KBM-7 (cell line): ENCODE data around the gene TOMM20L.
"Not testable (repeated sequence)": the region's sequence is repeated elsewhere in the genome, so short reads cannot be mapped to it uniquely, and the experiment has no call there.

Source experiments
- DNase-seq: peaks from one replicate; pipeline ENCODE4 v3.0.0-alpha.2; 2015
- in situ Hi-C: fragments of 300-500 bp; cut with MboI; formaldehyde crosslinking; loops from 2 replicates; pipeline ENCODE4 v1.14.3; 2020; ENCODE audit warnings: low sequenced_read_pairs, low pct_unique_long_range_greater_than_20kb, mixed read lengths

TOMM20L gene

GRCh38 chr14:58415636-58416547 is 20.2 kb downstream of the TOMM20L start:
- in situ Hi-C loops, result no loop called here

DNA sequence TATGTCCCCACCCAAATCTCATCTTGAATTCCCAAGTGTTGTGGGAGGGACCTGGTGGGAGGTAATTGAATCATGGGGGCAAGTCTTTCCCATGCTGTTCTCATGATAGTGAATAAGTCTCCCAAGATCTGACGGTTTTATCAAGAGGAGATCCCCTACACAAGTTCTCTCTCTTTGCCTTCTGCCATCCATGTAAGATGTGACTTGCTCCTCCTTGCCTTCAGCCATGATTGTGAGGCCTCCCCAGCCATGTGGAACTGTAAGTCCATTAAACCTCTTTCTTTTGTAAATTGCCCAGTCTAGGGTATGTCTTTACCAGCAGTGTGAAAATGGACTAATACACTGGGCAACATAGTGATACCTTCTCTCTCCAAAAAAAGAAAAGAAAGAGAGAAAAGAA is 21.2 kb downstream of the TOMM20L start:
- DNase-seq, in situ Hi-C loops: not testable (repeated sequence)

More at GRCh38 chr14:58415636-58416547, 20.2 kb downstream of the TOMM20L start:
- DNase-seq, result no peak

DNA sequence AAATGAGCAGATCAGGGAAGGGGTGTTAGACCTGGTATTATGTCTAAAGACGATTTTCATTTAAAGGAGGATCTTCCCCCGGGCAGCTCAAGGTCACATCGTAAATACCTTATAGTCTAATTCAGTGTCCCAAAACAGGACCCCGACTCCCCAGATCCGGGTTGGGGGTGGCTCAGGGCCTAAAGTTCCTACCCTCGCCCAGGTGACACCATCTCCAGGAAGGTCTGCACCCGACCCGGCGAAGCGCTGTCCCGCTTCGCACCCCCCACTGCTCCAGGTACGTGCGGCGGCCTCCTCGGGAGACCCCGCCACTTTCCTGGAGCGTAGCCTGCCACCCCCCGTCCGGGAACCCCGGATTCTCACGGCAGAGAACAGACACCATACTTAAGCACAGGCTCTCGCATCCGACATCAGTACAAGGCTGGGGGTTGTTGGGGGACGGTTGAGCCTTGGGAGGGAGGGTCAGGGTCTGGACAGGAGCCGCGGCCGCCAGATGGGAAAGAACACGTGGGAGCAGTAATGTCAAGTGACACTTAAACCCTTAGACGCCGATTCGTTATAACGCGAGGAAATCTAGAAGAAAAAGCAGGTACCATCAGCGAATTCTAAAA is 31.0 kb downstream of the TOMM20L start:
- in situ Hi-C loops, result no loop called here

DNA sequence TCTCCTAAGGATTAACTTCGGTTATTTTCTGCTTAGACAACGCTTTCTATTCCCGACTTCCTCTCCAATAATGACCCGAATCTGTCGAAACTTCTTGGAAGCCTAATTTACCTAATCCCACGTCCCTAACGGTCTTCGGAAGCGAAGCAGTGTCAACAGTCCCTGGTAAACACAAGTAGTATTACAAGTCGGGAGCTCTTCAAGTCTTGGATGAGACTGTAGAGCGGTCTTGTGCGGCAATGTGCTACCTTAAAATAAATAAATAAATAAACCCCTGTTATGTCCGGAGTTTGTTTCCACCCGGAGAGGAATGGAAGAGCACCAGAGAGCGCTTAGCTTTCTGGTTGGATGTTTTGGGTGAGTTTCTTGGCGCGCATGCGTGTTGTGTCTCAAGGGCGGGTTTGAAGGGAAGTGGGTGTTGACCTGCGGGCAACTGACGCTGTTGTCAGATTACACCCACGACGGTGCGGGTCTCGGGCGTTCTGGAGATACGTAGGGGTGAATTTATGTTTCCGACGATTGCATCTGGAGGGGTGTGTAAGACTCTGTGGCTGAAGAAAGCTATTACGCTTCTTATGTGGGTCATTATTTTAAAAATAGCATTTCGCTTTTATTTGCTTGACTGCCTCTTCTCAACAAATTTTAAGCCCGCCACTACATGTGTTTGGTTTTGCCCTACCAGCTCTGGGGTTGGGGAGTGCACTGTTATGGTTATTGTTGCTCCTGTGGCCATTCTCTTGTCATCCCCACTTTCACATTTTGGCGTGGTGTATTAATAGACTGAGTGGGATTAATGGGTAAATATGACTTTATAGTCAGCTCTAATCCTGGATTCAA is 31.8 kb downstream of the TOMM20L start, which contains the start of the genes KIAA0586 and TIMM9:
TSS of gene KIAA0586 (plus strand) at position 439 of the 837 bp plus-strand sequence. CDS start 546 bp downstream, outside the sequence.
TSS of gene TIMM9 (minus strand) at position 251 of the 837 bp plus-strand sequence. CDS start 15,586 bp downstream, outside the sequence.
- DNase-seq, result peak; percentile 99
- in situ Hi-C loops, result no loop called here

More for the DNA sequence above, 31.0 kb downstream of the TOMM20L start:
- DNase-seq, result no peak

DNA sequence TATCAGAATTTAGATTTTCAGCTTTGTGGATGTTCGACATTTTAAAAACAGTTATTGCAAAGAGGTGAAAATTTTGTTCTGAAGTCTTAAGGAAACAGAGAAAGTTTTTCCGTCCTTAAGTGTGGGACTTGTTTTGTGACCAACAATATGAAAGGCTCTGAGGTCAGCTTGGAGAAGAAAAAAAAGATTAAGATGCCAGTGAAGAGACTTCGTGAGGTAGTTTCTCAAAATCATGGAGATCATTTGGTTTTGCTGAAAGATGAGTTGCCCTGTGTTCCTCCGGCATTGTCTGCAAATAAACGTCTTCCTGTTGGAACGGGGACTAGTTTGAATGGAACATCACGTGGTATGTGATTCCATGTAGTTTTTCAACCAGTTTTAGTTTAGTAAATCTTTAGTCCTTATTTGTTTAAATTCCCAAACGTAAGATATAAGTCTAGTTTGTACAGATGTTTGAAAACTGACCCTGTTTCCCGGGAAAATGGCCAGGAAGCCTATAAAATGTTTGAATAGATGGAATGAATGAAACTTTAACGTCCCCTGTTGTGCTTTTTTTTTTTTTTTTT is 32.5 kb downstream of the TOMM20L start:
- in situ Hi-C loops, result no loop called here
- peak; percentile 70 for DNase-seq

- DNase-seq, result no peak
- in situ Hi-C loops, result no loop called here
Measured at GRCh38 chr14:58430156-58430555, 34.4 kb downstream of the TOMM20L start.

DNA sequence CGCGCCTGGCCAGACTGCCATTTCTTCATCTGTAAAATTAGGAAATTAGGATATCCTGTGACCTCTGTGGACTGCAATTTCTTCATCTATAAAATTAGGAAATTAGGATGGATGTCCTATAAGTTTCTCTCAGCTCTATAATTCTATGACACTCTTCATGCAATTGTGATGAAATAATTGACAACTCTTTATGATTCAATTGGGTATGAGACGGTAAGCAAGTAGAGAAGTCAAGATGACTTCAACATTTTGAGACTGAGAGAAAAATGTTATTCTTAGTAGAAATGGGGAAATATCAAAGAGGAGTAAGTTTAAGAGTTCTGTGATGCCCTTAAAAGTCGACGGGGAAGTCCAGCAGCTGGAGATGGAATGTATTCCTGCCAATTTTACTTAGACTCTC is 43.7 kb downstream of the TOMM20L start:
- DNase-seq, result no peak
- in situ Hi-C loops, result no loop called here

DNA sequence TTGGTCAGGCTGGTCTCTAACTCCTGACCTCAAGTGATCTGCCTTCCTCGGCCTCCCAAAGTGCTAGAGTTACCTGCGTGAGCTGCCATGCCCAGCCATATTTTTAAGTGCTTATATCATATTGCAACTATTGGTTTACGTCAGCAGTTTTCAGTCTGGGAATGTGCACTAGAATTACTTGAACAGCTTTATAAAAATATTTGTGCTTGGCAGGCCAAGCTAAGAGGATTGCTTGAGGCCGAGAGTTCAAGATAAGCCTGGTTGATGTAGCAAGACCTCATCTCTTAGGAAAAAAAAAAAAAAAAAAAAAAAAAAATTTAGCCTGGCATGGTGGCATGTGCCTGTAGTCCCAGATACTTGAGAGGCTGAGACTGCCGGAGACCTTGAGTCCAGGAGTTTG is 48.9 kb downstream of the TOMM20L start:
- no peak for DNase-seq
- in situ Hi-C loops, result no loop called here

- in situ Hi-C loops, result no loop called here
- DNase-seq, result no peak
Measured at GRCh38 chr14:58455593-58456265, 60.0 kb downstream of the TOMM20L start.
